IMR-90 (cell line): ENCODE results near the gene ZXDC. TPM values are rescaled to one million over a fixed set of nuclear protein-coding genes. Genes with fewer than 3 reads are reported as not detected.

ENCODE experiments used
- ATAC-seq: fragments of 200-7000 bp; cut with Tn5 transposase; 2 replicates; pipeline ENCODE4 v1.9.1; 2020; ENCODE audit warnings: low read depth, mild to moderate bottlenecking, moderate library complexity
- BruUV-seq: library from RNA; stranded (reverse); fragments of 400-500 nt; replicated peaks from 2 replicates; lab custom pipeline; 2021; lab: Mats Ljungman, UMichigan
- CTCF ChIA-PET: fragments of 300-600 bp; formaldehyde crosslinking; extraction: SDS; loops from one replicate; lab custom pipeline; 2021; ENCODE audit warnings: antibody characterized with exemption; lab: Yijun Ruan, JAX
- POLR2A ChIA-PET: fragments of 300-600 bp; sonication (Branson Sonifier 250); formaldehyde crosslinking; loops from one replicate; lab custom pipeline; 2022; ENCODE audit warnings: antibody characterized with exemption; ENCODE audit not compliant: unreplicated experiment; lab: Charles Lee
- DNase-seq: peaks from one replicate; pipeline ENCODE4 v3.0.0; 2013
- H2AFZ ChIP-seq: replicated peaks from 2 replicates; pipeline ENCODE3; 2013; ENCODE audit warnings: low read length, mild to moderate bottlenecking; ENCODE audit not compliant: poor library complexity
- H2AK5ac ChIP-seq: 2 replicates; pipeline ENCODE4 v1.6.1; 2013; ENCODE audit warnings: low read depth, low read length, inconsistent platforms
- H2AK9ac ChIP-seq: replicated peaks from 2 replicates; pipeline ENCODE3; 2013; ENCODE audit warnings: mild to moderate bottlenecking, low read depth, low read length, moderate library complexity; ENCODE audit not compliant: poor library complexity
- H2BK120ac ChIP-seq: 2 replicates; pipeline ENCODE4 v1.6.1; 2013; ENCODE audit warnings: low read depth, low read length, inconsistent platforms
- H2BK15ac ChIP-seq: 3 replicates; pipeline ENCODE4 v1.6.1; 2013; ENCODE audit warnings: low read depth, low read length, inconsistent platforms
- H2BK20ac ChIP-seq: 2 replicates; pipeline ENCODE4 v1.6.1; 2013; ENCODE audit warnings: low read depth, mild to moderate bottlenecking, inconsistent platforms, low read length, moderate library complexity
- H2BK5ac ChIP-seq: 2 replicates; pipeline ENCODE4 v1.6.1; 2013; ENCODE audit warnings: mild to moderate bottlenecking, low read depth, low read length, inconsistent platforms; ENCODE audit not compliant: poor library complexity, severe bottlenecking
- H3K14ac ChIP-seq: replicated peaks from 2 replicates; pipeline ENCODE4 v1.6.1; 2013; ENCODE audit warnings: low read depth, low read length, inconsistent platforms
- H3K18ac ChIP-seq: 2 replicates; pipeline ENCODE4 v1.6.1; 2013; ENCODE audit warnings: low read depth, low read length, control low read depth
- H3K23ac ChIP-seq: 2 replicates; pipeline ENCODE4 v1.6.1; 2013; ENCODE audit warnings: low read depth, low read length, inconsistent platforms
- H3K27ac ChIP-seq: 2 replicates; pipeline ENCODE4 v1.5.1; 2013; ENCODE audit warnings: mild to moderate bottlenecking, control low read depth, low read length; ENCODE audit not compliant: insufficient read depth
- H3K27me3 ChIP-seq: 2 replicates; pipeline ENCODE4 v1.6.1; 2013; ENCODE audit warnings: low read length; ENCODE audit not compliant: control insufficient read depth, insufficient read depth
- H3K36me3 ChIP-seq: 2 replicates; pipeline ENCODE4 v1.6.1; 2013; ENCODE audit warnings: low read length, mixed read lengths; ENCODE audit not compliant: control insufficient read depth, insufficient read depth
- H3K4ac ChIP-seq: 2 replicates; pipeline ENCODE4 v1.6.1; 2013; ENCODE audit warnings: low read depth, low read length, inconsistent platforms
- H3K4me1 ChIP-seq: 2 replicates; pipeline ENCODE4 v1.6.1; 2013; ENCODE audit warnings: low read length, mixed read lengths; ENCODE audit not compliant: control insufficient read depth, insufficient read depth
- H3K4me2 ChIP-seq: 2 replicates; pipeline ENCODE4 v1.6.1; 2013; ENCODE audit warnings: low read depth, mild to moderate bottlenecking, control low read depth, low read length, moderate library complexity
- H3K4me3 ChIP-seq: 2 replicates; pipeline ENCODE4 v1.5.1; 2013; ENCODE audit warnings: low read depth, mild to moderate bottlenecking, control low read depth, low read length, moderate library complexity; ENCODE audit not compliant: insufficient read depth
- H3K56ac ChIP-seq: 2 replicates; pipeline ENCODE4 v1.6.1; 2013; ENCODE audit warnings: low read length, inconsistent platforms; ENCODE audit not compliant: insufficient read depth; ENCODE audit errors: extremely low read depth
- H3K79me1 ChIP-seq, 2 experiments: 2 replicates each; pipeline ENCODE4 v1.6.1; 2013; ENCODE audit warnings: low read length in 2 of 2, inconsistent platforms in 1 of 2, low read depth in 1 of 2
- H3K9ac ChIP-seq: 2 replicates; pipeline ENCODE4 v1.6.1; 2013; ENCODE audit warnings: low read depth, low read length, control low read depth
- H3K9me1 ChIP-seq: 2 replicates; pipeline ENCODE4 v1.6.1; 2013; ENCODE audit warnings: low read length, inconsistent platforms; ENCODE audit not compliant: insufficient read depth
- H3K9me3 ChIP-seq: 2 replicates; pipeline ENCODE4 v1.6.1; 2013; ENCODE audit warnings: low read length; ENCODE audit not compliant: control insufficient read depth, insufficient read depth
- H4K20me1 ChIP-seq: 2 replicates; pipeline ENCODE4 v1.6.1; 2013; ENCODE audit warnings: low read length, inconsistent platforms; ENCODE audit not compliant: insufficient read depth
- H4K5ac ChIP-seq: 2 replicates; pipeline ENCODE4 v1.6.1; 2013; ENCODE audit warnings: mild to moderate bottlenecking, low read depth, low read length, control low read depth
- H4K8ac ChIP-seq, 2 experiments: 2 replicates each; pipeline ENCODE4 v1.6.1; 2013; ENCODE audit warnings: low read depth in 2 of 2, low read length in 2 of 2, control low read depth in 1 of 2, inconsistent platforms in 1 of 2
- H4K91ac ChIP-seq: 2 replicates; pipeline ENCODE4 v1.6.1; 2013; ENCODE audit warnings: low read depth, low read length, inconsistent platforms; ENCODE audit not compliant: insufficient read depth
- CTCF ChIP-seq: conservative IDR thresholded peaks from 2 replicates; pipeline ENCODE4 v1.5.1; 2012; ENCODE audit warnings: mild to moderate bottlenecking, low read depth, low read length, improper control_type of control experiment
- ELK1 ChIP-seq: fragments of 150-350 bp; IDR thresholded peaks from 2 replicates; pipeline ENCODE4 v1.6.1; 2016; ENCODE audit warnings: low read depth, mild to moderate bottlenecking, low read length, moderate library complexity, borderline replicate concordance
- MAZ ChIP-seq: IDR thresholded peaks from 2 replicates; pipeline ENCODE4 v1.6.1; 2012; ENCODE audit warnings: low read depth, mild to moderate bottlenecking, low read length, improper control_type of control experiment, moderate library complexity, borderline replicate concordance
- NFE2L2 ChIP-seq: fragments of 150-350 bp; IDR thresholded peaks from 2 replicates; pipeline ENCODE4 v1.6.1; 2016; ENCODE audit warnings: low read depth, mild to moderate bottlenecking, low read length
- RAD21 ChIP-seq: IDR thresholded peaks from 2 replicates; pipeline ENCODE4 v1.6.1; 2012; ENCODE audit warnings: low read length, improper control_type of control experiment
- RCOR1 ChIP-seq: IDR thresholded peaks from 2 replicates; pipeline ENCODE4 v1.6.1; 2012; ENCODE audit warnings: mild to moderate bottlenecking, low read length, improper control_type of control experiment; ENCODE audit not compliant: insufficient replicate concordance
- WGBS, 2 experiments: methylation state at CpG; one replicate each; pipeline versions ENCODE4 v1.1.5 to v1.1.7; 2013; ENCODE audit warnings: missing lambda C conversion rate in 2 of 2; ENCODE audit not compliant: insufficient read length in 1 of 2; ENCODE audit errors: extremely low coverage in 2 of 2; 5-methylcytosine and 5-hydroxymethylcytosine counted together
- dilution Hi-C: fragments of 300-500 bp; cut with HindIII; formaldehyde crosslinking; loops from one replicate; pipeline ENCODE4 v1.14.3; 2018; ENCODE audit warnings: low sequenced_read_pairs; ENCODE audit not compliant: unreplicated experiment
- in situ Hi-C: fragments of 300-500 bp; cut with MboI; formaldehyde crosslinking; loops from 3 replicates; pipeline ENCODE4 v1.14.3; 2019; ENCODE audit warnings: low sequenced_read_pairs, inconsistent platforms, mixed read lengths
- intact Hi-C: fragments of 100-400 bp; cut with micrococcal nuclease; formaldehyde crosslinking; loops from 2 replicates; pipeline ENCODE4 v1.10.0; 2022
- polyA plus RNA-seq, 3 experiments: library from polyadenylated mRNA; depleted of rRNA; stranded (reverse); fragments of >200 nt; gene quantifications; 2 replicates each; pipeline ENCODE4 v1.2.3, GENCODE V29; 2012; ENCODE audit warnings: low replicate concordance in 1 of 3
- total RNA-seq: library from RNA; depleted of rRNA; stranded (reverse); fragments of >200 nt; gene quantifications from 2 replicates; pipeline ENCODE4 v1.2.3, GENCODE V29; 2012

ZXDC gene
- total and polyA plus RNA-seq, 2 of the 4 experiments (the other 2 are of a cell fraction) = 11.5 to 14.3 TPM

DNA sequence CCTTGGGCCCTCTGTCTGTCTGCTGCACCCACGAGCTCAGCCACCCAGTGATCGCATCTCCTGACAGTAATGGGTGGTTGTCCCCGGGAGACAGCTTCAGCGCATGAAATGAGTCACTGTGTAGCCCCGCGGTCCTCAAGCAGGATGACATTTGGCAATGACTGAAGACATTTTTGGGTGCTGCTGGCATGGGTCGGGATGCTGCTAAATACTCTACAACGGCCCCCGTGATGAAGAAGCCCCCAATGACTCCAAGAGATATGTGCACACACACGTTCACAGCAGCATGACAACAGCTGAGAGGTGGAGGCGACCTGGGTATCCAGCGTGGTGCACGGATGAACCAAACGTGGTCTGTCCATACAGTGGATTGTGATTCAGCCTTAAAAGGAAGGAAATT lies 17.4 kb upstream of the ZXDC start:
- TF ChIP-seq ELK1 = no peak
- TF ChIP-seq MAZ = no peak
- no peak for TF ChIP-seq RCOR1
- TF ChIP-seq CTCF = no peak
- TF ChIP-seq RAD21 = no peak
- TF ChIP-seq NFE2L2 = no peak
- H2AK9ac ChIP-seq = no peak overlapping the region
- POLR2A ChIA-PET = no interaction called here

More for the DNA sequence above, 17.4 kb upstream of the ZXDC start:
- Histone ChIP-seq H3K14ac (no peak overlapping the region), H3K4me2 (no peak overlapping the region), H3K36me3 (no peaks in the 10 kb centered on the region), H2BK15ac (no peak overlapping the region), H2AFZ (no peak overlapping the region), H3K79me1 (no peaks in the 10 kb centered on the region), H3K4ac (no peak overlapping the region), H3K18ac (no peak overlapping the region), H3K9ac (no peak overlapping the region), H4K91ac (no peak overlapping the region), H3K27ac (no peak overlapping the region), H2BK120ac (no peak overlapping the region), H2AK5ac (no peak overlapping the region), H3K4me3 (no peak overlapping the region), H3K56ac (no peak overlapping the region), H4K8ac (no peak overlapping the region), H4K5ac (no peak overlapping the region), H3K4me1 (no peaks in the 10 kb centered on the region), H3K27me3 (peaks cover 34% of the 10 kb centered on the region; the same call in 1 of the 2 replicates), H3K9me3 (no peaks in the 10 kb centered on the region), H3K9me1 (no peaks in the 10 kb centered on the region), H3K23ac (no peak overlapping the region), H2BK5ac (no peak overlapping the region), H2BK20ac (no peak overlapping the region), H4K20me1 (no peaks in the 10 kb centered on the region)
- WGBS, 2 experiments = 78% methylated on average over 10 of the region's 14 CpGs; no CpG with 5 or more reads in 1 of the 2 experiments
- in situ Hi-C loops = no loop called here
- CTCF ChIA-PET = no interaction called here
- intact Hi-C loops = no loop called here
- ATAC-seq (no peak), DNase-seq (no peak)
- no TSS peak for BruUV-seq
- dilution Hi-C loops = no loop called here
